H9 (cell line): ENCODE measurements around the gene KRTAP12-2. TPM values are rescaled to one million over a fixed set of nuclear protein-coding genes. Genes with fewer than 3 reads are reported as not detected.

ENCODE experiments used
- DNase-seq: peaks from one replicate; pipeline ENCODE4 v3.0.0-alpha.2; 2017
- H2AFZ ChIP-seq: one replicate; pipeline ENCODE4 v1.6.1; 2013; ENCODE audit warnings: mild to moderate bottlenecking, low read length, control low read depth, moderate library complexity
- H2AK5ac ChIP-seq: 2 replicates; pipeline ENCODE4 v1.6.1; 2013; ENCODE audit warnings: low read length, control low read depth, mixed read lengths; ENCODE audit not compliant: insufficient read length
- H2BK120ac ChIP-seq: one replicate; pipeline ENCODE4 v1.6.1; 2013; ENCODE audit warnings: low read depth, mild to moderate bottlenecking, low read length, control low read depth, inconsistent platforms; ENCODE audit not compliant: poor library complexity, severe bottlenecking
- H2BK12ac ChIP-seq: 2 replicates; pipeline ENCODE4 v1.6.1; 2013; ENCODE audit warnings: low read length, control low read depth, mixed read lengths, low read depth; ENCODE audit not compliant: insufficient read length
- H2BK15ac ChIP-seq: 2 replicates; pipeline ENCODE4 v1.6.1; 2013; ENCODE audit warnings: low read depth, low read length, control low read depth
- H2BK20ac ChIP-seq: one replicate; pipeline ENCODE4 v1.6.1; 2013; ENCODE audit warnings: low read depth, mild to moderate bottlenecking, low read length, control low read depth, inconsistent platforms; ENCODE audit not compliant: poor library complexity, severe bottlenecking
- H2BK5ac ChIP-seq: 2 replicates; pipeline ENCODE4 v1.6.1; 2013; ENCODE audit warnings: low read length, control low read depth, mixed read lengths; ENCODE audit not compliant: insufficient read length
- H3K14ac ChIP-seq: 2 replicates; pipeline ENCODE4 v1.6.1; 2013; ENCODE audit warnings: low read length, control low read depth; ENCODE audit not compliant: insufficient read depth
- H3K18ac ChIP-seq: 2 replicates; pipeline ENCODE4 v1.6.1; 2013; ENCODE audit warnings: low read depth, mild to moderate bottlenecking, mixed read lengths, low read length, control low read depth; ENCODE audit not compliant: insufficient read length
- H3K23ac ChIP-seq: 2 replicates; pipeline ENCODE4 v1.6.1; 2013; ENCODE audit warnings: low read length, control low read depth, mixed read lengths, low read depth; ENCODE audit not compliant: insufficient read length
- H3K23me2 ChIP-seq: 2 replicates; pipeline ENCODE4 v1.6.1; 2013; ENCODE audit warnings: low read depth, mild to moderate bottlenecking, mixed read lengths, low read length, control low read depth; ENCODE audit not compliant: insufficient read length, poor library complexity, severe bottlenecking
- H3K27ac ChIP-seq: 2 replicates; pipeline ENCODE4 v1.5.1; 2013; ENCODE audit warnings: low read length, control low read depth, mixed read lengths, low read depth; ENCODE audit not compliant: insufficient read length
- H3K27me3 ChIP-seq: 2 replicates; pipeline ENCODE4 v1.6.1; 2013; ENCODE audit warnings: low read length, control low read depth, inconsistent platforms; ENCODE audit not compliant: insufficient read depth
- H3K4ac ChIP-seq: 2 replicates; pipeline ENCODE4 v1.6.1; 2013; ENCODE audit warnings: low read depth, mild to moderate bottlenecking, control low read depth, inconsistent platforms, low read length, moderate library complexity
- H3K4me1 ChIP-seq: 2 replicates; pipeline ENCODE4 v1.6.1; 2013; ENCODE audit warnings: low read length, control low read depth, inconsistent platforms; ENCODE audit not compliant: insufficient read depth
- H3K4me2 ChIP-seq: 2 replicates; pipeline ENCODE4 v1.6.1; 2013; ENCODE audit warnings: low read length, control low read depth, mixed read lengths; ENCODE audit not compliant: insufficient read length, insufficient read depth
- H3K56ac ChIP-seq: 2 replicates; pipeline ENCODE4 v1.6.1; 2013; ENCODE audit warnings: low read depth, mild to moderate bottlenecking, mixed read lengths, low read length, control low read depth; ENCODE audit not compliant: insufficient read length
- H3K79me1 ChIP-seq: 2 replicates; pipeline ENCODE4 v1.6.1; 2013; ENCODE audit warnings: low read depth, mild to moderate bottlenecking, moderate library complexity, low read length, control low read depth, inconsistent platforms; ENCODE audit not compliant: insufficient read depth, poor library complexity, severe bottlenecking
- H3K79me2 ChIP-seq: 2 replicates; pipeline ENCODE4 v1.6.1; 2013; ENCODE audit warnings: low read length, control low read depth, inconsistent platforms; ENCODE audit not compliant: insufficient read depth
- H3K9ac ChIP-seq: 2 replicates; pipeline ENCODE4 v1.6.1; 2013; ENCODE audit warnings: low read length, control low read depth, mixed read lengths; ENCODE audit not compliant: insufficient read length; ENCODE audit errors: extremely low read depth
- H3K9me3 ChIP-seq: one replicate; pipeline ENCODE4 v1.6.1; 2013; ENCODE audit warnings: low read depth, low read length, inconsistent platforms; ENCODE audit not compliant: control insufficient read depth
- H3T11ph ChIP-seq: one replicate; pipeline ENCODE4 v1.6.1; 2013; ENCODE audit warnings: mild to moderate bottlenecking, low read length, control low read depth, inconsistent platforms
- H4K20me1 ChIP-seq: one replicate; pipeline ENCODE4 v1.6.1; 2013; ENCODE audit not compliant: control insufficient read depth, insufficient read length, insufficient read depth
- H4K5ac ChIP-seq: 2 replicates; pipeline ENCODE4 v1.6.1; 2013; ENCODE audit warnings: low read depth, mild to moderate bottlenecking, mixed read lengths, low read length, control low read depth; ENCODE audit not compliant: insufficient read length
- H4K8ac ChIP-seq: replicated peaks from 2 replicates; pipeline ENCODE4 v1.6.1; 2013; ENCODE audit warnings: low read length, control low read depth, mixed read lengths, low read depth; ENCODE audit not compliant: insufficient read length
- H4K91ac ChIP-seq: 2 replicates; pipeline ENCODE4 v1.6.1; 2013; ENCODE audit warnings: low read depth, mild to moderate bottlenecking, moderate library complexity, mixed read lengths, low read length, control low read depth; ENCODE audit not compliant: insufficient read length
- H3K27ac Mint-ChIP-seq, 3 experiments: 2 replicates in 2 of 3; 3 replicates in 1 of 3; pipeline ENCODE4 v1.8.0; 2020 to 2021; ENCODE audit warnings: mixed read lengths in 3 of 3, mild to moderate bottlenecking in 1 of 3, moderate library complexity in 1 of 3
- H3K27me3 Mint-ChIP-seq: 2 replicates; pipeline ENCODE4 v1.8.0; 2021; ENCODE audit warnings: low read depth, mild to moderate bottlenecking, moderate library complexity, mixed read lengths
- H3K36me3 Mint-ChIP-seq, 3 experiments: 2 replicates in 2 of 3; 3 replicates in 1 of 3; pipeline ENCODE4 v1.8.0; 2020 to 2021; ENCODE audit warnings: low read depth in 3 of 3, mixed read lengths in 3 of 3; ENCODE audit not compliant: insufficient read depth in 1 of 3
- H3K4me1 Mint-ChIP-seq, 2 experiments: 2 replicates each; pipeline ENCODE4 v1.8.0; 2020; ENCODE audit warnings: mixed read lengths in 2 of 2
- H3K4me3 Mint-ChIP-seq, 2 experiments: 2 replicates in 1 of 2; 3 replicates in 1 of 2; pipeline ENCODE4 v1.8.0; 2020 to 2021; ENCODE audit warnings: mild to moderate bottlenecking in 2 of 2, mixed read lengths in 2 of 2, moderate library complexity in 1 of 2
- H3K9me3 Mint-ChIP-seq, 2 experiments: 2 replicates in 1 of 2; 3 replicates in 1 of 2; pipeline ENCODE4 v1.8.0; 2020; ENCODE audit warnings: mild to moderate bottlenecking in 2 of 2, mixed read lengths in 2 of 2, moderate library complexity in 1 of 2
- WGBS: extraction: QIAGEN DNeasy Blood & Tissue Kit; methylation state at CpG from one replicate; pipeline ENCODE4 v1.1.7; 2013; ENCODE audit warnings: missing lambda C conversion rate, low lambda C conversion rate, mixed read lengths; ENCODE audit not compliant: insufficient read length; ENCODE audit errors: extremely low coverage; 5-methylcytosine and 5-hydroxymethylcytosine counted together
- total RNA-seq: library from RNA; stranded (reverse); gene quantifications from 2 replicates; pipeline ENCODE4 v1.2.1, GENCODE V29; 2021
- TF ChIP-seq, protein P1 (sequence below): fragments of 200-600 bp; sonication (generic); conservative IDR thresholded peaks from 3 replicates; pipeline ENCODE4 v1.8.0; 2021; ENCODE audit warnings: antibody characterized with exemption, mild to moderate bottlenecking

Gene KRTAP12-2
- total RNA-seq, 1 experiment from 2014 or later = not detected

DNA sequence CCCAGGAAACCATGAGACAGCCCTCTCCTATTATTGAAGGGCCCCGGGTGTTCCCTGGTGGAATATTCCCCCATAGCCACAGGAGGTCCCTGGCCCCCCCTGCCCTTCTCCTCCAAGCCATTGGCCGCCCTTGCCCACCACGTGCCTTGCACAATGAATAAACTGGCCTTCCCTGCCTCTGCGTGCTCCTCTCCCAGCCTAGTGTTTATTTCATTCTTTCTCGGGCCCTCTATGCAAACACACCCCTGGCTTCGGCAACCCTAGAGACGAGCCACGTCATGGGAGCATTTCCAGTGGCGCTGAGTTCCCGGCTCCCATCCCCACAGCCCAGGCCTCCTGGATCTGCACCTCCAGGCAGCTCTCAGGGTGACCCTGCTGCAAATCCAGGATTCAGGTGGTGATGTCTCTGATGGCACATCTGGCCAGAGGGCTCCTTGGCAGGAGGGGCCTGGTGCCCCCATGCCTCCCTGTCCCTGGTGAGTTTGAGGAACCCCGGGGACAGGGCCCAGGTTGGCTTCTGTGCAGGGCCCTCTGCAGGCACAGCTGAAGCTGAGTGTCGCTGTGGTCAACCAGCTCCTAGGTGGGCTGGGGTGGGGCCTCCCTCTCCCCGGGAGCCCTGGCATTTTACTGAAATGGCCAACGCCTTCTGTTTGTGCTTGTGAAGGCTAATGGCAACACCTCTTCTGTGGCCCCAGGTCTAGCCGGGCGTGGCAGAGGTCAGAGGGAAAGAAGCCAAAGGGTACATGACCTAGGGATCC, 36.4 kb upstream of the KRTAP12-2 start:
- Mint-ChIP-seq H3K4me1 (peaks cover 73 to 76% of the 10 kb centered on the region in 2 experiments), H3K9me3 (no peaks in the 10 kb centered on the region; a peak in 1 of 5 replicates)

More for the DNA sequence above, 36.4 kb upstream of the KRTAP12-2 start:
- Histone ChIP-seq H3T11ph (no peak overlapping the region), H3K79me2 (no peaks in the 10 kb centered on the region), H4K91ac (no peak overlapping the region), H3K4me1 (peaks cover 9% of the 10 kb centered on the region; the same call in 1 of the 2 replicates), H3K4ac (no peak overlapping the region), H2BK20ac (no peak overlapping the region), H3K27ac (no peak overlapping the region), H3K27me3 (peaks cover 14% of the 10 kb centered on the region; the same call in 1 of the 2 replicates), H3K23me2 (peaks cover 13% of the 10 kb centered on the region), H4K20me1 (no peaks in the 10 kb centered on the region), H2BK5ac (no peak overlapping the region), H4K8ac (no peak overlapping the region), H3K9ac (no peak overlapping the region), H2BK15ac (peak overlapping the region; percentile 30; the same call in 1 of the 2 replicates), H3K79me1 (no peaks in the 10 kb centered on the region), H2BK120ac (no peak overlapping the region), H2BK12ac (no peak overlapping the region), H3K56ac (no peak overlapping the region), H3K9me3 (no peaks in the 10 kb centered on the region), H4K5ac (no peak overlapping the region), H3K14ac (no peak overlapping the region; the same call in 1 of the 2 replicates), H3K18ac (peak overlapping the region; percentile 25), H2AK5ac (no peak overlapping the region), H3K23ac (no peak overlapping the region), H2AFZ (no peak overlapping the region), H3K4me2 (no peak overlapping the region)
- TF ChIP-seq, protein P1, sequence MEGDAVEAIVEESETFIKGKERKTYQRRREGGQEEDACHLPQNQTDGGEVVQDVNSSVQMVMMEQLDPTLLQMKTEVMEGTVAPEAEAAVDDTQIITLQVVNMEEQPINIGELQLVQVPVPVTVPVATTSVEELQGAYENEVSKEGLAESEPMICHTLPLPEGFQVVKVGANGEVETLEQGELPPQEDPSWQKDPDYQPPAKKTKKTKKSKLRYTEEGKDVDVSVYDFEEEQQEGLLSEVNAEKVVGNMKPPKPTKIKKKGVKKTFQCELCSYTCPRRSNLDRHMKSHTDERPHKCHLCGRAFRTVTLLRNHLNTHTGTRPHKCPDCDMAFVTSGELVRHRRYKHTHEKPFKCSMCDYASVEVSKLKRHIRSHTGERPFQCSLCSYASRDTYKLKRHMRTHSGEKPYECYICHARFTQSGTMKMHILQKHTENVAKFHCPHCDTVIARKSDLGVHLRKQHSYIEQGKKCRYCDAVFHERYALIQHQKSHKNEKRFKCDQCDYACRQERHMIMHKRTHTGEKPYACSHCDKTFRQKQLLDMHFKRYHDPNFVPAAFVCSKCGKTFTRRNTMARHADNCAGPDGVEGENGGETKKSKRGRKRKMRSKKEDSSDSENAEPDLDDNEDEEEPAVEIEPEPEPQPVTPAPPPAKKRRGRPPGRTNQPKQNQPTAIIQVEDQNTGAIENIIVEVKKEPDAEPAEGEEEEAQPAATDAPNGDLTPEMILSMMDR = no peak
- WGBS = no CpG with 5 or more reads among the region's 16 CpGs
- Mint-ChIP-seq H3K4me3 (no peak overlapping the region; a peak in 1 of 5 replicates), H3K27ac (peak overlapping the region in 2 of 3 experiments; percentile 86 to 91; a peak in 4 of 7 replicates), H3K27me3 (peaks cover 39% of the 10 kb centered on the region), H3K36me3 (no peaks in the 10 kb centered on the region)
- no peak for DNase-seq
